G401.6 (cell line): Measurements from ENCODE around the gene DNAJC17.

ENCODE experiments used
- FAIRE-seq: peaks from 2 replicates; lab custom pipeline; 2012; peaks lifted over from hg19 to GRCh38; lab: Jason Lieb, UNC

The DNAJC17 gene

GRCh38 chr15:40790718-40791117, 16.6 kb downstream of the DNAJC17 start:
- FAIRE-seq = no peak

- FAIRE-seq = no peak
Observed at GRCh38 chr15:40789999-40790398, 17.3 kb downstream of the DNAJC17 start.

- no peak for FAIRE-seq
Observed at GRCh38 chr15:40789119-40789518, 18.2 kb downstream of the DNAJC17 start.

- FAIRE-seq = no peak
Observed at GRCh38 chr15:40787991-40788390, 19.3 kb downstream of the DNAJC17 start.

- no peak for FAIRE-seq
Observed at GRCh38 chr15:40787344-40787841, 19.9 kb downstream of the DNAJC17 start.

GRCh38 chr15:40785814-40786213, 21.5 kb downstream of the DNAJC17 start:
- no peak for FAIRE-seq

- peak; percentile 60 for FAIRE-seq
Observed at GRCh38 chr15:40785164-40785563, 22.1 kb downstream of the DNAJC17 start.

- FAIRE-seq = no peak
Observed at GRCh38 chr15:40782609-40783227, 24.6 kb downstream of the DNAJC17 start.

DNA sequence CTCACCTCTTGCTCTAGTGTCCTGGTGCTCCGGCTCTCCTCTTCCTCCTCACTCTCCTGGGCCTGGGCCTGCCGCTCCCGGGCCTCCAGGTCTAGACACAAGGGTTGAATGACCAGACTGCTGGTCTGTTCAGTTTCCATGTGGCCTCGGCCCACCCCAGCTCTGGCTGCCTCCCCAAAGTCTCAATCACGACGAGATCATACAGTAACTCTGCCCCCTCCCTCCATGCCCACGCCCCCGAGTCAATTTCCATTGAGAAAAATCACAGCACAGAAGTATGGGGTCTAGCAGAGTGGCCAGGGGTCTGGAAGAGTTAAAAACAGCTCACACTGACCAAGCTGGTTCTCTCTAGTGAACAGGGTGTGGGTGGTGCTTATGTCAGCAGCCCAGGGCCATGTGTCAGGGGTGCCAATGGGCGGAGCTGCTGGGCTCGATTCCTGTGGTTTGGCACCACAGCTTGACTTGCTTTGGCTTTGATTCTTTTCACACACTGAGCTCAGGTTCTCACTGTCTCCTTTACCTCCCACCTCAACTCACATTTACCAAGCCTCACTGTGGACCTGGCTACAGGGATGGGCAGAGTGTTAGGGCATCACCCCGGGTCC, 30.6 kb downstream of the DNAJC17 start:
- no peak for FAIRE-seq

- no peak for FAIRE-seq
Observed at GRCh38 chr15:40775740-40776536, 31.3 kb downstream of the DNAJC17 start.

DNA sequence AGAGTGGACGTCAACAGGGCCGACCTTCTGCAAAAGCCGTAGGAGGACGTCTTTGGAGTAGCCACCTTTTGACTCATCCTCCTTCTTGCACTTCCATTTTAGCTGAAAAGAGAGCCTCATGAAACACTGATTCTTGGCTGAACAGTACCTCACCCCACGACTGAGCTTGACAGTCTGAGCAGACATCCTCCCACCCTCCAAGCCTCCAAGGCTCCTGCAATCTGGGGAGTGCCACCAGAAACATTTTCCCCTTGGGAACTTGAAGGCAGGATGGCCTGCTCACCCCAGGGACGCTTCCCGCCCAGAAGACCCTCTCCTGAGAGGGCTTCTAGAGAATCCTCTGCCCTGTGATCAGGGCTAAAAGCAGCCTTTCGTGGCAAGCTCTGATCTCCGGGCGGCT, 32.3 kb downstream of the DNAJC17 start:
- FAIRE-seq = no peak

- FAIRE-seq = no peak
Observed at GRCh38 chr15:40773902-40774301, 33.4 kb downstream of the DNAJC17 start.

DNA sequence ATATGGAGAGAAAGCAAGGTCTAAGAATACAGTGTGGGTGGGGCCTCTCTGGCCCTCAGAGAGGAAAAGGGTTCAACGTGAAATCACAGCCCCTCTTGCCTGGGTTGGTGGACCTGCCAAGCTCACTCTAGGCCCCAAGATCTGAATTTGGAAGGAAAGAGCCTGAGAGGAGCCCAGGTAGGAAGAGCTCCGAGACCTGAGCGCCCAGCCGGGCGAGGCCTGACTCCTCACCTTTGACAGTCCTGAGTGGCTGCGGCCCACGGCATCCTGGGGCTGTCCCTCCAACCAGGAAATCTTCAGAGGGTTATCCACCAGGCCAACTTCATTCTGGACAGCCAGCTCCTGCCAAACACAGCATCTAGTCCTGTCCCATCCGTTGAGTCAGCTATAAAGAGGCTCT, 33.8 kb downstream of the DNAJC17 start:
- FAIRE-seq = no peak

DNA sequence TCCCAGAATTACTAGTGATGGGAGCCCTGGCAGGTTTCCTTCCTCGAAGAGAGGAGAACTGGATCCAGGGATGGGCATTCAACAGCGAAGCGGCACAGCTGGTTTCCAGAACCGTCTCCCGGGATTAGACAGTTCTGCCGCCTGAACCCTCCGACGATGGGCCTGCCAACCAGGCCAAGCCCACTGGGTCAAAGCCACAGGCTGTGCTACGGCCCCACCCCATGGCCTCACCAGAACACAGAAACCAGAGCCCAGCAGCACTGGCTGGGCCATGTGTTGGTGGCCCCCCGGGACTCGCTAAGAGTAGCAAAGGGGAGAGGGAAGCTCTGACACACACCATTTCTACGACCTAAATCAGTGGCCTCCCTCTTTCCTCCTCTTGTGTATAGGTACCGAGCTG, 35.3 kb downstream of the DNAJC17 start:
- no peak for FAIRE-seq

DNA sequence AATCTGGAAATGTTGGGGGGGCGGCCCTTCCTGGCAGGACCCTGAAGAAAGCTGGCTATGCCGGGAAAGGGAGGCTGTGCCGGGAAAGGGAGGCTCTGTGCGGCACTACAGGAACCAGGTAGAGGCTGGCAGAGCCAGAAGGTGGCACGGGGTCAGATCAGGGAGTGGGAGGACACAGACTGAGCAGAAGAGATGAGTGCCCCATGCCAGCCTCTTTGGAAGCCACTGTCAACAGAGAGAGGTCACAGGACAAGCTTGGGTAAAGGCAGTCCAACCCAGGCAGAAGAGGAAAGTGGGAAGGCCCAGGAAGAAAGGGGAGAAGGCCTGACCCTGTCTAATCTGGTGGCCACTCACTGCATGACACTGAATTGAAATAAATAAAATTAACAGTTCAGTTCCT, 36.0 kb downstream of the DNAJC17 start:
- FAIRE-seq = no peak

DNA sequence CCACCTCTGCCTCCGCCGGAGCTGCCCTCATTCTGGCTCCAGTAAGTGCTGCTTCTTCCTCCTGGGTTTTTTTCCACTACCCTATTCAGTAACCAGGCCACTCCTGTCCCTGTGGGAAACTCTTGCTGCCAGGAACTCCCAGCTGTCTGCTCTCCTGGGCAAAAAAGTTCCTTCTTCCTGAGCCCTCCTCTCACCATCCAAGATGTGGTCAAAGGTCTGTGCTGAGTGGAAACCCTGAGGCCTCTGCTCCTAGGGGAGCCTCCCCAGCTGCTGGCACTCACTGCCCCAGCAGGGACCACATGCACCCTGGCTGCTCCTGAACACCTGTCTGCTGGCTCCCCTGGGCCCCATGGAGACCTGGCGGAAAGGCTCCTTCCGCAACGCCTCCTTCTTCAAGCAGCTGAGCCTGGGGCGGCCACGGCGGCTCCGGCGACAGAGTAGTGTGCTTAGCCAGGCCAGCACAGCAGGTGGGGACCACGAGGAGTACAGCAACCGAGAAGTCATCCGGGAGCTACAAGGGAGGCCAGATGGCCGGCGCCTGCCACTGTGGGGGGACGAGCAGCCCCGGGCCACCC, 37.0 kb downstream of the DNAJC17 start:
- no peak for FAIRE-seq

GRCh38 chr15:40769274-40770146, 37.8 kb downstream of the DNAJC17 start, which contains the start of gene C15orf62:
Gene C15orf62, plus strand, starts transcription at chr15:40769980. Its CDS starts 516 bp downstream, at chr15:40770496.
- FAIRE-seq = no peak

DNA sequence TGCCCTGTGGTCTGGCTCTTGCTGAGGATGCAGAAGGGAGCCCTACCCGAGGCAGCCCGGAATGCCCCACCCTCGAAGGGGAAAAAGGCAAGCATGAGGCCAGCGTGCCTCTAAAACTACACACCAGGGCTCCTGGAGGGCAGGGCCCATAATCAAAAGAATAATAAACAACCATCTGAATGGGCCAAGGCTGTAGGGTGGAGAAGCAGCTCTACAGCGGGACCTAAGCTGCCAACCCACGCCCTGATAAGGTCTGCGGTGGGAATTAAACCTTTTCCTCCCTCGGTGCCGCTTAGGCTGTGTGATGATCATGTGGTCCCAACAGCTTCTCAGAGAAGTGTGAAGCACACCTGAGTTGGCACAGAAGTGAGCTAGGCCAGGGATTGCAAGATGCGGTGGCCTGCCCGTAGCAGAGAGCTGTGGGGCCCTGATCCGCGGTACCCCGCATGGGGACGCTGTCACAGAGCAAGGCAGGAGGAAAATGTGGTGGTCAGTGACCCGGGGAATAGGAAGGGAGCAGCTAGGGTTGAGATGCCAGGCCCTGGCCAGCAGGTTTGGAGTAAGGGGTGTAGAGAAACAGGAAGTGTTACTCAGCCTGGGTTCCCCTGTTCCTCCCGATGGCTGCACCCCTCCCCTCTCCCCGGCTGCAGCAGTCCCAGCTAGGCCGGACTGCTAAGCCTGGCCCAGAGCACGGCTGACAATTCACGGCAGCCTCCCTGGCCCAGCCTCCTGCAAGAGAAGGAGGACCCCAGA, 38.6 kb downstream of the DNAJC17 start:
- no peak for FAIRE-seq

- FAIRE-seq = no peak
Observed at GRCh38 chr15:40767838-40768500, 39.3 kb downstream of the DNAJC17 start.
